ENCODE results near the gene RCCD1. TPM values are rescaled to one million over a fixed set of nuclear protein-coding genes. Genes with fewer than 3 reads are reported as not detected.

RCCD1 gene
- 10 to 100 TPM in 3 of 5 donors, 1 to 10 TPM in 2; 5.7 to 21.2 (median 15.8) TPM for total RNA-seq
- total RNA-seq (2013): 8.5 TPM
- 3.6 to 22.0 (median 10.7) reads per million in 29 experiments for total RNA-seq

GRCh38 chr15:90954712-90955623 is at the start of gene RCCD1:
Gene RCCD1, plus strand, starts transcription at chr15:90954884. Its CDS starts 1,851 bp downstream, at chr15:90956735.
- Mint-ChIP-seq H3K27ac (peak within 1 kb of the TSS; percentile 81 to 93), H3K27me3 (no peaks in the 10 kb centered on the region), H3K36me3 (peaks cover 25% of the 10 kb centered on the region), H3K9me3 (no peaks in the 10 kb centered on the region), H3K4me3 (peak within 1 kb of the TSS; percentile 77 to 86 (median 85)), H3K4me1 (peaks cover 0 to 20% (median 16%) of the 10 kb centered on the region in 3 donors)
- H3K27ac ChIP-seq (ENCODE audit: low read length): peak within 1 kb of the TSS; percentile 93
- H3K4me1 ChIP-seq (ENCODE audit: control insufficient read depth in 1 of 2, extremely low read depth in 1 of 2, insufficient read depth in 2 of 2, low read length in 2 of 2): peaks cover 11 to 27% of the 10 kb centered on the region in 2 experiments
- peak within 1 kb of the TSS; percentile 86 to 90 for H3K4me3 ChIP-seq (ENCODE audit: control insufficient read depth in 1 of 2, extremely low read depth in 1 of 2, low read length in 1 of 2)
- ChIA-PET CTCF (interaction anchor here (0.6 to 3.9 kb wide), 15 partner anchors 9 to 1520 kb away, joined by 3 to 27 read pairs (median 5); partner anchors contain the start of genes HDDC3 (in 2 of the 2), UNC45A (in 2 of the 2) and NGRN (in 1 of the 2)), POLR2A (interaction anchor here (0.6 to 1.5 kb wide), 4 partner anchors 20 to 1967 kb away, joined by 3 to 7 read pairs (median 4); partner anchors contain the start of genes MAN2A2 (in 1 of the 2) and UNC45A (in 1 of the 2))
- WGBS (ENCODE audit: insufficient coverage): 2% methylated on average over 65 of the region's 69 CpGs
- peaks cover 13 to 25% of the 10 kb centered on the region in 2 donors for H3K36me3 ChIP-seq (ENCODE audit: control insufficient read depth in 2 of 2, extremely low read depth in 1 of 2, insufficient read depth in 1 of 2, low read length in 1 of 2)
- H3K9me3 ChIP-seq: no peaks in the 10 kb centered on the region
- DNase-seq (peak; percentile 73 to 96 (median 82)), ATAC-seq (replicated peaks in 1 of 4) (peak; percentile 96 to 98 (median 97))
- H3K27me3 ChIP-seq (replicated peaks in 1 of 2; ENCODE audit: control insufficient read depth in 2 of 2, extremely low read depth in 1 of 2, insufficient read depth in 2 of 2, low read length in 1 of 2): no peaks in the 10 kb centered on the region

GRCh38 chr15:90905306-90906180 is 49.1 kb upstream of the RCCD1 start:
- H3K4me3 ChIP-seq (ENCODE audit: control insufficient read depth in 1 of 2, extremely low read depth in 1 of 2, low read length in 1 of 2): no peak overlapping the region
- Mint-ChIP-seq H3K27ac (no peak overlapping the region), H3K27me3 (no peaks in the 10 kb centered on the region), H3K4me3 (peak overlapping the region in 1 of 3 donors; percentile 17), H3K36me3 (peaks cover 32% of the 10 kb centered on the region), H3K9me3 (no peaks in the 10 kb centered on the region), H3K4me1 (peaks cover 24 to 27% (median 27%) of the 10 kb centered on the region in 3 donors)
- ATAC-seq (replicated peaks in 1 of 4) (no peak), DNase-seq (no peak)
- H3K4me1 ChIP-seq (ENCODE audit: control insufficient read depth in 1 of 2, extremely low read depth in 1 of 2, insufficient read depth in 2 of 2, low read length in 2 of 2): peaks cover 3 to 19% of the 10 kb centered on the region in 2 experiments
- ChIA-PET CTCF (interaction anchor here in 1 of 2 donors (1.7 kb wide), 1 partner anchor 27 kb away, joined by 7 read pairs; the partner anchor contains the start of gene HDDC3), POLR2A (interaction anchor here in 1 of 2 donors (0.5 to 0.6 kb wide), 2 partner anchors 24 to 40 kb away, joined by 3 to 4 read pairs; no protein-coding TSS in a partner anchor)
- 97% methylated on average over 26 of the region's 28 CpGs for WGBS (ENCODE audit: insufficient coverage)
- peaks cover 28 to 52% of the 10 kb centered on the region in 2 donors for H3K36me3 ChIP-seq (ENCODE audit: control insufficient read depth in 2 of 2, extremely low read depth in 1 of 2, insufficient read depth in 1 of 2, low read length in 1 of 2)
- H3K27ac ChIP-seq (ENCODE audit: low read length): no peak overlapping the region
- no peaks in the 10 kb centered on the region for H3K27me3 ChIP-seq (replicated peaks in 1 of 2; ENCODE audit: control insufficient read depth in 2 of 2, extremely low read depth in 1 of 2, insufficient read depth in 2 of 2, low read length in 1 of 2)
- H3K9me3 ChIP-seq: no peaks in the 10 kb centered on the region

GRCh38 chr15:90906181-90906849 is 48.4 kb upstream of the RCCD1 start:
- Histone ChIP-seq H3K36me3 (ENCODE audit: control insufficient read depth in 2 of 2, extremely low read depth in 1 of 2, insufficient read depth in 1 of 2, low read length in 1 of 2) (peaks cover 34 to 59% of the 10 kb centered on the region in 2 donors), H3K4me3 (ENCODE audit: control insufficient read depth in 1 of 2, extremely low read depth in 1 of 2, low read length in 1 of 2) (no peak overlapping the region), H3K27me3 (replicated peaks in 1 of 2; ENCODE audit: control insufficient read depth in 2 of 2, extremely low read depth in 1 of 2, insufficient read depth in 2 of 2, low read length in 1 of 2) (no peaks in the 10 kb centered on the region), H3K27ac (ENCODE audit: low read length) (no peak overlapping the region), H3K9me3 (no peaks in the 10 kb centered on the region), H3K4me1 (ENCODE audit: control insufficient read depth in 1 of 2, extremely low read depth in 1 of 2, insufficient read depth in 2 of 2, low read length in 2 of 2) (peaks cover 3 to 19% of the 10 kb centered on the region in 2 experiments)
- POLR2A ChIA-PET: no interaction called here
- H3K27me3 Mint-ChIP-seq: no peaks in the 10 kb centered on the region
- CTCF ChIA-PET: no interaction called here
- no peak for DNase-seq
- WGBS (ENCODE audit: insufficient coverage): 100% methylated on average over 8 of the region's 11 CpGs
- H3K4me1 Mint-ChIP-seq: peaks cover 22 to 24% (median 23%) of the 10 kb centered on the region in 3 donors
- H3K9me3 Mint-ChIP-seq: no peaks in the 10 kb centered on the region
- peak overlapping the region in 1 of 2 donors; percentile 36 for H3K27ac Mint-ChIP-seq
- ATAC-seq (replicated peaks in 1 of 4): no peak
- H3K36me3 Mint-ChIP-seq: peaks cover 34% of the 10 kb centered on the region
- no peak overlapping the region for H3K4me3 Mint-ChIP-seq

- ATAC-seq (replicated peaks in 1 of 4) (no peak), DNase-seq (no peak)
- 91% methylated on average over 10 of the region's 15 CpGs for WGBS (ENCODE audit: insufficient coverage)
- Mint-ChIP-seq H3K27me3 (no peaks in the 10 kb centered on the region), H3K27ac (no peak overlapping the region), H3K4me1 (peaks cover 14 to 16% (median 15%) of the 10 kb centered on the region in 3 donors), H3K36me3 (peaks cover 34% of the 10 kb centered on the region), H3K9me3 (no peaks in the 10 kb centered on the region), H3K4me3 (no peak overlapping the region)
- Histone ChIP-seq H3K4me3 (ENCODE audit: control insufficient read depth in 1 of 2, extremely low read depth in 1 of 2, low read length in 1 of 2) (no peak overlapping the region), H3K4me1 (ENCODE audit: control insufficient read depth in 1 of 2, extremely low read depth in 1 of 2, insufficient read depth in 2 of 2, low read length in 2 of 2) (peaks cover 3 to 13% of the 10 kb centered on the region in 2 experiments), H3K9me3 (no peaks in the 10 kb centered on the region), H3K27ac (ENCODE audit: low read length) (no peak overlapping the region), H3K27me3 (replicated peaks in 1 of 2; ENCODE audit: control insufficient read depth in 2 of 2, extremely low read depth in 1 of 2, insufficient read depth in 2 of 2, low read length in 1 of 2) (no peaks in the 10 kb centered on the region), H3K36me3 (ENCODE audit: control insufficient read depth in 2 of 2, extremely low read depth in 1 of 2, insufficient read depth in 1 of 2, low read length in 1 of 2) (peaks cover 42 to 68% of the 10 kb centered on the region in 2 donors)
- ChIA-PET POLR2A (no interaction called here), CTCF (interaction anchor here in 1 of 2 donors (0.5 kb wide), 1 partner anchor 43 kb away, joined by 3 read pairs; no protein-coding TSS in a partner anchor)
These were observed 47.5 kb upstream of the RCCD1 start for GRCh38 chr15:90907051-90907660.

- POLR2A ChIA-PET: no interaction called here
- CTCF ChIA-PET: no interaction called here
- Histone ChIP-seq H3K9me3 (no peaks in the 10 kb centered on the region), H3K27me3 (replicated peaks in 1 of 2; ENCODE audit: control insufficient read depth in 2 of 2, extremely low read depth in 1 of 2, insufficient read depth in 2 of 2, low read length in 1 of 2) (no peaks in the 10 kb centered on the region), H3K36me3 (ENCODE audit: control insufficient read depth in 2 of 2, extremely low read depth in 1 of 2, insufficient read depth in 1 of 2, low read length in 1 of 2) (peaks cover 46 to 76% of the 10 kb centered on the region in 2 donors), H3K4me1 (ENCODE audit: control insufficient read depth in 1 of 2, extremely low read depth in 1 of 2, insufficient read depth in 2 of 2, low read length in 2 of 2) (peaks cover 3 to 11% of the 10 kb centered on the region in 2 experiments), H3K27ac (ENCODE audit: low read length) (no peak overlapping the region), H3K4me3 (ENCODE audit: control insufficient read depth in 1 of 2, extremely low read depth in 1 of 2, low read length in 1 of 2) (no peak overlapping the region)
- no peaks in the 10 kb centered on the region for H3K27me3 Mint-ChIP-seq
- no peaks in the 10 kb centered on the region for H3K9me3 Mint-ChIP-seq
- no peak overlapping the region for H3K4me3 Mint-ChIP-seq
- peaks cover 13 to 15% (median 14%) of the 10 kb centered on the region in 3 donors for H3K4me1 Mint-ChIP-seq
- ATAC-seq (replicated peaks in 1 of 4) (no peak), DNase-seq (no peak)
- H3K36me3 Mint-ChIP-seq: peaks cover 37% of the 10 kb centered on the region
- 100% methylated on average over 7 of the region's 9 CpGs for WGBS (ENCODE audit: insufficient coverage)
- no peak overlapping the region for H3K27ac Mint-ChIP-seq
These were observed 46.7 kb upstream of the RCCD1 start for GRCh38 chr15:90907838-90908507.

Data from T-cell (primary cell).